ENCODE data around the gene CRTAP.
"Not testable (repeated sequence)": the region's sequence is repeated elsewhere in the genome, so short reads cannot be mapped to it uniquely, and the experiment has no call there.

CRTAP gene

DNA sequence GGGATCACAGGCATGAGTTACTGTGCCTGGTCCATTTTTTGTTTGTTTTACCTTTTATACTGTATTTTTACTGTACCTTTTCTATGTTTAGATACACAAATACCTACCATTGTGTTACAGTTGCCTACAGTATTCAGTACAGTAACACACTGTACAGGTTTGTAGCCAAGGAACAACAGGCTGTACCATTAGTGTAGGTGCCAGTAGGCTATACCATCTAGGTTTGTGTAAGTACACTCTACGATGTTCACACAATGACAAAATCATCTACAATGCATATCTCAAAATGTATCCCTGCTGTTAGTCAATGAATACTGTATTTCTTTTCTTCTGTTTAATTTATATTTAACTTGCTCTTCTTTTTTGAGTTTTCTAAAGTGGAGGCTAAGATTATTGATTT, 67.8 kb downstream of the CRTAP start:
- not testable (repeated sequence) for DNase-seq

DNA sequence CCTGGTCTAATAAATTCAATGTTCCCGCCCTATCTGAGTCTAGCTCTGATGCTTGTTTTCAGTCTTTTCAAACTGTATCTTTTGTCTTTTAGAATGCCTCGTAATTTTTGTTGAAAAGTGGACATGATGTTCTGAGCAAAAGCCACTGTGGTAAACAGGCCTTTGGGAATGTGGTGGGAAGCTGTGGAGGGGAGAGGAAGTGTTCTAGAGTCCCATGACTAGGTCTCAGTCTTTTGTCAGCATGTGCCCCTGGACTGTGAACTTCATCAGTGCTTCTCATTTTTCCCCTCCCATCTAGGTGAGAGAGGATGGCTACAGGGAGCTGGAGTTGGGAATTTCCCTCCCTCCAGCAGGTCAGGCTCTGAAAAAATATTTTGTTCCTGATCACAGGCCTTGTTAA, 71.0 kb downstream of the CRTAP start:
- DNase-seq, result no peak

DNA sequence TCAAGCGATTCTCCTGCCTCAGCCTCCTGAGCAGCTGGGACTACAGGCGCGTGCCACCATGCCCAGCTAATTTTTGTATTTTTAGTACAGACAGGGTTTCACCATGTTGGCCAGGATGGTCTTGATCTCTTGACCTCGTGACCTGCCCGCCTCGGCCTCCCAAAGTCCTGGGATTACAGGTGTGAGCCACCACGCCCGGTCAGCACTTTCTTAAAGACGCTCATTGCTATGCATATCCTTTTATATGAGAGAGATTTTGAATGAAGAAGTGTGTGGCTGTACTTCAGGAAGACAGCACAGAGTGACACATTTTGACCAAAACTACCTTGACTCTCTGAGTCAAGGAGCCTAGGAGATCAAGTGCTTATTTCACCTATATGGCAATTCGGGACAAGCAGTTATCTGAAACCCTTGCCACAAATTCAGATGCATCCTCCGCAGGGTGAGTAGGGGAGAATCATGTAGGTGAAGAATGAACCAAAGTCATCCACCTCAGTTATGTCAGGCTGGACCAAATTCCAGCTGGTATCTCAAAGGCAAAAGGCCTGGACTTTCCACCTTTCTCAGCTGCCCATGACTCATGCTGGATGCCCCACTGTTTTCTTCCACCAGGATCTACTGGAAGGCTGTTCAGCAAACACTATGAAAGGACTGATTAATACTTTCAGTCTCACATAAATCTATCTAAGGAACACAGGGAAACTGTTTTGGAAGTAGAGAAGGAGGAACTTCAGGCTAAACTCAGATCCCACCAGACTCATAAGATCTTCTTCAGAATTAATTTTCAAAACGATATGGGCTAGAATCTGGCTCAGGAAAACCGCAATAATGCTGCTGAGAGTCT, 72.9 kb downstream of the CRTAP start:
- DNase-seq, result no peak

DNA sequence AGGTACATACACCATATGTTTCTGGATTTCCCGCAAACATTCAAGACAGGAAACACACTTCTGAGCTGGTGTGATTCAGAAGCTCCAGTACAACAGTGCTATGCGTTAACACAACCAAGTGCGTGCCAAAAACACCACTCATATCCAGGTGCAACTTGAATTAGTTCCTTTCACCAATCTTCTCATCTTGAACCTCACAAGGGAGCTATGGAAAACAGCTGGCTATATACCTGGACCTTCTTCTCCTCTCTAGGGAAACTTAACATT, 73.5 kb downstream of the CRTAP start:
- no peak for DNase-seq

DNA sequence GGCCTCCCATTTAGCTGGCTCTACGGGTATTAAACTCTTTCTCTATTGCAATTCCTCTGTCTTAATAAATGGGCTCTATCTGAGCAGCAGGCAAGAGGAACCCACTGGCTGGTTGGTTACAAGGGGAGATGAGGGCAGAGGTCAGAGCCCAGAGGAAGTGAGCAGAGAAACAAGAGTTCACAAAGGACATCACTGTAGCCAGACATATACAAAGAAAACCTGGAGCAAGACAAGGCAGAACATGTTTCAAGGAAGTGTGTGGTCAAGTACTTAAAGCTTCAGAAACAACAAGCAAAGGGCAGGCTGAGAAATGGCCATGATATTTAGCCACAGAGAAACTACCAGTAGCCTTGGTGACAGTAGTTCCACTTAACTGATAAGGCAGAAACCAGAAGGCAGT, 80.5 kb downstream of the CRTAP start:
- no peak for DNase-seq

DNA sequence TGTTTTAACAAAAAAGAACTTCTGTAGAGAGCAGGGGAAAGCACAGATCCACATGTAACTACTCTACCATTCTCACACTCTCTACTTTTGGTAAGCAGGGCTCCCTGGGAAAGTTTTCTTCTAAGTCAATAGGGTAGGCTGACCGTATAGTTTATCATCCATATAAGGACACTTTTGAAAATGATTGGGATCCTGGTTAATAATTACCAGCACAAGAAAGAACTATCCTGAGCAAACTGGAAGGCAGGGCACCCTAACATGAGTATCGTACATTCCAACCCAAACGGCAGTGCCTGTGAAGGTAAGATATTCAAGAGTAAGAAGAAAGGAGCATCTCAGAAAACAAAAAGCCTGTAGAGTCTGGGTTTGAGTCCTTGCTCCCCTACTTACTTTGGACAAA, 82.7 kb downstream of the CRTAP start:
- DNase-seq, result no peak
